K562 (cell line): ENCODE measurements around the gene DHX40. TPM values are rescaled to one million over a fixed set of nuclear protein-coding genes. Genes with fewer than 3 reads are reported as not detected.
A peak's percentile ranks its signal among the peaks of the same experiment; 100 is the strongest.

ENCODE experiments used
- CEBPZ ChIP-seq: fragments of 150-350 bp; IDR thresholded peaks from 2 replicates; pipeline ENCODE4 v1.6.1; 2014; ENCODE audit warnings: low read depth, mild to moderate bottlenecking, low read length, borderline replicate concordance
- CREB1 ChIP-seq, 2 experiments: sonication (generic) in 1 of 2; formaldehyde crosslinking in 1 of 2; IDR thresholded peaks; 2 replicates each; pipeline versions ENCODE4 v1.6.1 to v1.8.0; 2012 to 2022; ENCODE audit warnings: inconsistent platforms in 1 of 2, mild to moderate bottlenecking in 1 of 2, missing genetic modification reagents in 1 of 2, moderate library complexity in 1 of 2
- DNMT1 ChIP-seq: fragments of 450-650 bp; IDR thresholded peaks from 2 replicates; pipeline ENCODE4 v1.6.1; 2016; ENCODE audit warnings: antibody characterized with exemption, mild to moderate bottlenecking
- E2F8 ChIP-seq: fragments of 450-650 bp; IDR thresholded peaks from 2 replicates; pipeline ENCODE4 v1.7.1; 2018; ENCODE audit warnings: mild to moderate bottlenecking, low read depth; ENCODE audit not compliant: partially characterized antibody
- FOXM1 ChIP-seq, 2 experiments: fragments of 450-650 bp in 1 of 2; sonication (generic) in 1 of 2; formaldehyde crosslinking in 1 of 2; IDR thresholded peaks; 2 replicates each; pipeline versions ENCODE4 v1.6.1 to v1.9.0; 2017 to 2022; ENCODE audit warnings: low read depth in 2 of 2, mild to moderate bottlenecking in 2 of 2, missing genetic modification reagents in 1 of 2, moderate library complexity in 1 of 2
- HMGXB4 ChIP-seq: sonication (generic); formaldehyde crosslinking; IDR thresholded peaks from 2 replicates; pipeline ENCODE4 v1.8.1; 2023; ENCODE audit warnings: mild to moderate bottlenecking, missing genetic modification reagents
- NFATC3 ChIP-seq: fragments of 450-650 bp; IDR thresholded peaks from 2 replicates; pipeline ENCODE4 v1.6.1; 2017; ENCODE audit warnings: mild to moderate bottlenecking
- POLR3G ChIP-seq: IDR thresholded peaks from 2 replicates; pipeline ENCODE4 v1.6.1; 2011; ENCODE audit not compliant: insufficient read length, insufficient replicate concordance; ENCODE audit errors: extremely low read depth
- TAF9B ChIP-seq: fragments of 450-650 bp; IDR thresholded peaks from 2 replicates; pipeline ENCODE4 v1.6.1; 2018; ENCODE audit warnings: mild to moderate bottlenecking; ENCODE audit not compliant: partially characterized antibody
- U2AF2 ChIP-seq: fragments of 200-400 bp; formaldehyde crosslinking; optimal IDR thresholded peaks from 2 replicates; pipeline ENCODE3; 2017; ENCODE audit warnings: low read depth, mild to moderate bottlenecking, low read length
- ZNF507 ChIP-seq: conservative IDR thresholded peaks from 2 replicates; pipeline ENCODE4 v1.6.1; 2017; ENCODE audit warnings: missing genetic modification characterization, missing compliant biosample characterization
- ZNF609 ChIP-seq: sonication (generic); formaldehyde crosslinking; IDR thresholded peaks from 2 replicates; pipeline ENCODE4 v1.8.1; 2023; ENCODE audit warnings: missing genetic modification reagents, mild to moderate bottlenecking, borderline replicate concordance
- polyA plus RNA-seq, 8 experiments: library from polyadenylated mRNA; depleted of rRNA in 4 of 8; stranded (reverse) in 5 of 8; unstranded in 3 of 8; fragments of >200 nt; fragmentation: Nextera tagmentation in 2 of 8; fragmentation: Illumina TruSeq in 1 of 8; extraction: Ambion mirVana in 2 of 8; extraction: Trizol in 1 of 8; gene quantifications; 2 replicates each; pipeline versions ENCODE4 v1.2.1 to v1.2.3, GENCODE V29; 2011 to 2014; ENCODE audit warnings: inconsistent platforms in 1 of 8, missing spikeins in 1 of 8
- total RNA-seq, 7 experiments: library from RNA; depleted of rRNA in 6 of 7; stranded (reverse); fragments of >200 nt in 6 of 7; fragmentation: Illumina TruSeq in 2 of 7; extraction: Trizol in 2 of 7; gene quantifications; 2 replicates each; pipeline versions ENCODE4 v1.2.1 to v1.2.3, GENCODE V29; 2011 to 2021; ENCODE audit warnings: low replicate concordance in 1 of 7

DHX40 gene
- total and polyA plus RNA-seq, 9 of the 15 experiments (the other 6 are each of a cell fraction or from before 2014, with no cell fraction given), result 7.2 to 38.6 (median 18.7) TPM

GRCh38 chr17:59619298-59620063, 54.1 kb downstream of the DHX40 start, which contains the start of gene CLTC (continued):
- TF ChIP-seq FOXM1 (IDR thresholded peaks at IDR 0.05; ENCODE audit: low read depth) (no peak; the same call in 1 of the 2 replicates), FOXM1 (CRISPR knock-in tag; IDR thresholded peaks at IDR 0.05; ENCODE audit: low read depth) (0 out of 2 replicates have a peak, but pooled peaks have one; percentile 86), ZNF507 (no peak), HMGXB4 (peak; percentile 81; the same call in 1 of the 2 replicates), CREB1 (IDR thresholded peaks at IDR 0.05) (peak; percentile 89), CREB1 (CRISPR knock-in tag; IDR thresholded peaks at IDR 0.05) (peak; percentile 93), TAF9B (peak; percentile 97), U2AF2 (no peak), NFATC3 (no peak), POLR3G (no peak), E2F8 (peak; percentile 92), ZNF609 (CRISPR knock-in tag) (peak; percentile 40; the same call in 1 of the 2 replicates), DNMT1 (0 out of 2 replicates have a peak, but pooled peaks have one; percentile 72), CEBPZ (no peak)
